Measurements from ENCODE around the gene CEP192. TPM values are rescaled to one million over a fixed set of nuclear protein-coding genes. Genes with fewer than 3 reads are reported as not detected.

Gene CEP192
- total RNA-seq, 2 donors from 2014 or later = 41.7 to 51.5 TPM

DNA sequence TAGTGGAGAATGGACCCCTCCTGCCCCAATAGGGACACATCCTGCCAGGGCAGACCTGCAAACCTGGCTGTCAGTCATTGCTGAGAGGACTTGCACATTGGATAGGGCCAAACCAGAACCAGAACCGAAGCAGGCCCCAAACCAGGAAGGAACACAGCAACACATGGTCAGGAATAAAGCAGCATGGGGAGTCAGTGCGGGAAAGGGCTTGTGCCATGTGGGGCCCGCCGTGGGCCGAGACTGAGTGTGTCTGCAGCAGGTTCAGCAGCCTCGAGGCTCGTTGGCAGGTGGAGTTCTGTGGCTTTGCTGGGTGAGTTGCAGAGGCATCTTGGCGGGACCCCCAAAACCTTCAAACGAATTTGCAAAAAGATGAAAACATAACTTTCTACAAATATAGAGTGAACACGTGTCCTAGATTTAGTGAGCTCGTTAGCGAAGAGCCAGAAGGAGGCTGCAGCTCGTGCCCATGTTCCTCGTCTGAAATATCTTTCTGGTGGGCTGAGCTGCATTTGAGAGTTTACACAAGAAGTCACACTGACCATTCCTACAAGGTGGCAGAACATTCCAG, 182.5 kb downstream of the CEP192 start:
- ATAC-seq (no peak), DNase-seq (ENCODE audit: low spot score in 2 of 2) (no peak)
- peaks cover 0 to 4% of the 10 kb centered on the region in 2 donors for H3K9me3 Mint-ChIP-seq
- no peak overlapping the region for H3K27ac Mint-ChIP-seq
- H3K36me3 Mint-ChIP-seq = no peaks in the 10 kb centered on the region

Other genes starting within 250 kb of the CEP192 start
- gene PTPN2, start 107.1 kb upstream of the CEP192 start, total RNA-seq = 10 to 100 TPM; 57.0 to 69.9 TPM
- 100 to 1,000 TPM in 1 of 2 donors, 10 to 100 TPM in 1; 81.0 to 108 TPM for gene SEH1L, start 43.4 kb upstream of the CEP192 start, total RNA-seq
- gene LDLRAD4, start 227.4 kb downstream of the CEP192 start, total RNA-seq = 10 to 100 TPM; 18.4 to 59.2 TPM